ENCODE measurements around the gene MMAA.

DNA sequence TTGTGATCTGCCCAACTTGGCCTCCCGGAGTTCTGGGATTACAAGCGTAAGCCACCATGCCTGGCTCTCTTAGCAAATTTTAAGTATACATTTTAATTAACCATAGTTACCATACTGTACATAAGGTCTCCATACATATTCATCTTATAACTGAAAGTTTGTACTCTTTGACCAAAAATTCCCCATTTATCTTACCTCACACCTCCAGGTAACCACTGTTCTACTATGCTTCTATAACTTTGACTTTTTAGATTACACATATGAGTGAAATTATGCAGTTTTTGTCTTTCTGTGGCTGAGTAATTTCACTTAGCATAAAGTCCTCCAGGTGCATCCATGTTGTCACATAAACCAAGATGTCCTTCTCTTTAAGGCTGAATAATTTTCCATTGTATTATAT is 78.1 kb downstream of the MMAA start:
- TF ChIP-seq CTCF (IDR thresholded peaks at IDR 0.05) (no peak), POLR2A (IDR thresholded peaks at IDR 0.05) (no peak)

All from adrenal gland (tissue), 5 donors.